ENCODE results near the gene MYADM. TPM values are rescaled to one million over a fixed set of nuclear protein-coding genes. Genes with fewer than 3 reads are reported as not detected.

Gene MYADM
- total RNA-seq, 1 experiment from 2014 or later: 4.5 TPM

GRCh38 chr19:53903055-53903680, 35.5 kb downstream of the MYADM start:
- no peak for DNase-seq (ENCODE audit: low read depth, low spot score)
- in situ Hi-C loops (cut with HindIII; ENCODE audit: low pct_unique_long_range_greater_than_20kb, low sequenced_read_pairs): no loop called here

GRCh38 chr19:53904909-53905308, 37.2 kb downstream of the MYADM start:
- DNase-seq (ENCODE audit: low read depth, low spot score): no peak
- in situ Hi-C loops (cut with HindIII; ENCODE audit: low pct_unique_long_range_greater_than_20kb, low sequenced_read_pairs): no loop called here

DNA sequence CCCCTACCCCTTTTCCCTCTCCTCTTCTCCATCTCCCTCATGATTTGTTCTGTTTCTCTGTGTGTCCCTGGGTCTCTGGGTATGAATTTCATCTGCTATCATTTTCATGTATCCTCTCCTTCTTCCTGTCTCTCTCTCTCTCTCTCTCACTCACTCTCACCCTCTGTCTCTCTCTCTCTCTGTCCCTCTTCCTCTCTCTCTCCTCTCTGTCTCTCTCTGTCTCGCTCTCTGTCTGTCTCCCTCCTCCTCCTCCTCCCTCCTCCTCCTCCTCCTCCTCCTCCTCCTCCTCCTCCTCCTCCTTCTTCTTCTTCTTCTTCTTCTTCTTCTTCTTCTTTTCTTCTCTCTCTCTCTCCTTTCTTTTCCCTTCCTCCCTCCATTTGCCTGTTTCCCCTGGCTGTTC, 38.1 kb downstream of the MYADM start:
- in situ Hi-C loops (cut with HindIII; ENCODE audit: low pct_unique_long_range_greater_than_20kb, low sequenced_read_pairs): no loop called here
- DNase-seq (ENCODE audit: low read depth, low spot score): no peak

- no peak for DNase-seq (ENCODE audit: low read depth, low spot score)
- in situ Hi-C loops (cut with HindIII; ENCODE audit: low pct_unique_long_range_greater_than_20kb, low sequenced_read_pairs): no loop called here
These were observed 38.8 kb downstream of the MYADM start for GRCh38 chr19:53906211-53907192.

DNA sequence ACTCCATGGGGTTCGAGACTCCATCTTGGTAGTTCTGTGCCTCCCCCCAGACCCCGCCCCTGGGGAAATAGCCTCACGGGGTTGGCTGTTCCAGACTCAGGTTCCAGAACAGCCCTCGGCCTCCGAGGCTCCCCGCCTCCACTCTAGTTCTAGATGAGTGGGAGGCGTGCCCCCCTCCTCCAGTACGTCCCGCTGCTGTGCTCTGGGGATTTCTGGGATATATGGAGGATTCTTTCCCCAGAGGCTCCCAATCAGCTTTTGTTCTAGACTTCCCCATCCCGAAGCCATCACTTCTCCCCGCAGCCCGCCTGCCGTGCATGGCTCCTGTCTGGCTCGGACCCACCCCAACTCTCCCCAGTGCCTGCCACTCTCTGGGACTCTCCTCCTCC, 39.5 kb downstream of the MYADM start:
- in situ Hi-C loops (cut with HindIII; ENCODE audit: low pct_unique_long_range_greater_than_20kb, low sequenced_read_pairs): no loop called here
- DNase-seq (ENCODE audit: low read depth, low spot score): no peak

GRCh38 chr19:53907690-53908089, 40.0 kb downstream of the MYADM start:
- in situ Hi-C loops (cut with HindIII; ENCODE audit: low pct_unique_long_range_greater_than_20kb, low sequenced_read_pairs): no loop called here
- no peak for DNase-seq (ENCODE audit: low read depth, low spot score)

GRCh38 chr19:53908106-53908934, 40.6 kb downstream of the MYADM start:
- DNase-seq (ENCODE audit: low read depth, low spot score): peak; percentile 55
- in situ Hi-C loops (cut with HindIII; ENCODE audit: low pct_unique_long_range_greater_than_20kb, low sequenced_read_pairs): no loop called here

DNA sequence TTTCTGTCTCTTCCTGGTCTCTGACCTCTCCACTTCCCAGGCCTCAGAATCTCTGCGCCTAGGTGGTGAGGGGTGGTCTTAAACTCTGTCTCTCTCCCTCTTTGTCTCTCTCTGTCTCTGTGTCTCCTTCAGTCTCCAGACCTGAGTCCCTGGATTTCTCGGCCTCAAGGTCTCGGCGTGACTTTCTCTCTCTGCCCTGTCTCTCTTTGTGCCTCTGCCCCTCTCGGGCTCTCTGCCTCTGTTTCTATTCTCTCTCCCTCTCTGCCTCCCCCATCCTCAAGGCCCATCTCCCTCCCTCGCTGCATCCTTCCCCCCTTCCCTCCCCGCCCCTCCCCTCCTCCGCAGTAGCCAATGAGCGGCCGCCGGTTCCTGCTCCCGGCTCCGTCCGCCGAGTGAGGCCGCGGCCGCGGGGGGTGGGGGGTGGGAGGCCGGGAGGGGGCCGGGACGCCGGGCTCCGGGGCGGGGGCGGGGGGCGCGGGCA, 41.3 kb downstream of the MYADM start, which contains the start of gene CACNG7:
Gene CACNG7 (plus strand): TSS at position 344 of the 481 bp plus-strand sequence. CDS start 3,554 bp downstream, outside the sequence.
- DNase-seq (ENCODE audit: low read depth, low spot score): no peak
- in situ Hi-C loops (cut with HindIII; ENCODE audit: low pct_unique_long_range_greater_than_20kb, low sequenced_read_pairs): no loop called here

DNA sequence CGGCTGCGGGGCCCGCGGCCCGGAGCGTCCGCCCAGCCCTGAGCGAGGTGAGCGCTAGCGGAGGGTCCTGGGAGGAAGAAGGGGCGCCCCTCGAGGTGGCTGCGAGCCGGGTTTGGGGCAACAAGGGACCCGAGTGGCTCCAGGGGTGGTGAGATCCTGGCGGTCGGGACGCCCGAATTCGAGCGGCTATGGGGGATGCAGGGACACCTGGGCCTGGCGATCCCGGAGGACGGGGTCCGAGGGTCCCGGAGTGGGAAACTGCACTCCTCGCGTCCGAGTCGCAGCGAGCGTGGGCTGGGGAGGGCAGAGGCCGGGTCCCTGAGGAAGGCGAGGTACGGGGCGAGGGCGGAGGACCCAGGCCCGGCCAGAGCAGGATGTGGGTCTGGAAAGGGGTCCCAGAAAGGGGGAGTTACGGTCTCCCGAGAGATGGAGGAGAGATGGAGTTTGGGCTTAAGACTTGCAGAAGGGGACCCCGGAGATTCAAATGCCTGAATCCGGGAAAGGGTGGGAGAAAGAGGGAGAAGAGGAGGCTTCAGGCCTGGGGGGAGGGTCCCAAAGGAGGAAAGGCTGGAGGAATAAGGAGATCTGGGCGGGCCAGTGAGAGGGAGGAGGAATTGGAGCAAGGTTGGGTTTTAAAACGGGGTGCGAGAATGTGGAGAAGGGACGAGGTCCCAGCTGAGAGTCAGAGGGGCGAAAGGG, 41.9 kb downstream of the MYADM start:
- DNase-seq (ENCODE audit: low read depth, low spot score): no peak
- in situ Hi-C loops (cut with HindIII; ENCODE audit: low pct_unique_long_range_greater_than_20kb, low sequenced_read_pairs): no loop called here

DNA sequence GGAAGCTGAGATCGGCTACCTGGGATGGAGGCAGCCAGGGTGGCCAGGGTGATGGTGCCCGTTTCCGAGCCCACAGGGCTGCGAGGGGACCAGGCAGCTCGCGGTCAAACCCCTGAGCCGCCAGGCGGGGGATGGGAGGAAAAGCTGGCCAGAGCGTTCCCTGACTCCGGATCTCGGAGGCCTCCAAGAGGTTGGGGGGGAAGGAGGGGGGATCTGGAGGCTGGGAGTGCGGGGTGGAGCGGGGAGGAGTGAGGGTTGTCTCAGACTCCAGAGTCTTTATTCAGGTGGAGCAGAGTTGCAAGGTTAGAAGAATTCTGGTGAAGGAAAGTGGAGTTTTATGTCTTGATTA, 42.5 kb downstream of the MYADM start:
- in situ Hi-C loops (cut with HindIII; ENCODE audit: low pct_unique_long_range_greater_than_20kb, low sequenced_read_pairs): no loop called here
- DNase-seq (ENCODE audit: low read depth, low spot score): no peak

GRCh38 chr19:53912653-53913052, 45.0 kb downstream of the MYADM start:
- in situ Hi-C loops (cut with HindIII; ENCODE audit: low pct_unique_long_range_greater_than_20kb, low sequenced_read_pairs): no loop called here
- peak; percentile 49 for DNase-seq (ENCODE audit: low read depth, low spot score)

DNA sequence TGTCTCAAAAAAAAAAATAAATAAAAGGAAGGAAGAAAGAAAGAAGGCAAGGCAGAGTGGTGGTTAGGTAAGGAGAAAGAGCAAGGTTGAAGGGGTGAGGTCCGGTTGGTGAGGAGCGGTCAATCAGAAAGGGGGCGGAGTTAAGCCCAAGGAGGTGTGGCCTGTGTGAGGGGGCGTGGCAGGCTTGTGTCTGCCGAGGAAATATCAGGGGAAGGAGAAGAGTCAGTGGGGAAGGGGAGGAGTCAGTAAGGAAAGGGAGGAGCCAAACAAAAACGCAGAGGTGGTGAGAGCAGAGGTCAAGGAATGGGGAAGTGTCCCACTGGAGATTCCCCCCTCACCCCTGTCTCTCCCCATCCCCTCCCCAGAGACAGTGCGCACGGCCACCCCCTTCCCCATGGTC, 47.3 kb downstream of the MYADM start:
- in situ Hi-C loops (cut with HindIII; ENCODE audit: low pct_unique_long_range_greater_than_20kb, low sequenced_read_pairs): no loop called here
- DNase-seq (ENCODE audit: low read depth, low spot score): peak; percentile 16

GRCh38 chr19:53916004-53916403, 48.3 kb downstream of the MYADM start:
- in situ Hi-C loops (cut with HindIII; ENCODE audit: low pct_unique_long_range_greater_than_20kb, low sequenced_read_pairs): no loop called here
- peak; percentile 30 for DNase-seq (ENCODE audit: low read depth, low spot score)

- in situ Hi-C loops (cut with HindIII; ENCODE audit: low pct_unique_long_range_greater_than_20kb, low sequenced_read_pairs): no loop called here
- no peak for DNase-seq (ENCODE audit: low read depth, low spot score)
These were observed 49.7 kb downstream of the MYADM start for GRCh38 chr19:53917356-53917755.
